COR-L47 (cell line): ENCODE measurements around the gene EDRF1.
"Not testable (repeated sequence)": the region's sequence is repeated elsewhere in the genome, so short reads cannot be mapped to it uniquely, and the experiment has no call there.

Source experiments
- DNase-seq: peaks from one replicate; lab custom pipeline; 2025; lab: John Stamatoyannopoulos, UW

Gene EDRF1, protein sequence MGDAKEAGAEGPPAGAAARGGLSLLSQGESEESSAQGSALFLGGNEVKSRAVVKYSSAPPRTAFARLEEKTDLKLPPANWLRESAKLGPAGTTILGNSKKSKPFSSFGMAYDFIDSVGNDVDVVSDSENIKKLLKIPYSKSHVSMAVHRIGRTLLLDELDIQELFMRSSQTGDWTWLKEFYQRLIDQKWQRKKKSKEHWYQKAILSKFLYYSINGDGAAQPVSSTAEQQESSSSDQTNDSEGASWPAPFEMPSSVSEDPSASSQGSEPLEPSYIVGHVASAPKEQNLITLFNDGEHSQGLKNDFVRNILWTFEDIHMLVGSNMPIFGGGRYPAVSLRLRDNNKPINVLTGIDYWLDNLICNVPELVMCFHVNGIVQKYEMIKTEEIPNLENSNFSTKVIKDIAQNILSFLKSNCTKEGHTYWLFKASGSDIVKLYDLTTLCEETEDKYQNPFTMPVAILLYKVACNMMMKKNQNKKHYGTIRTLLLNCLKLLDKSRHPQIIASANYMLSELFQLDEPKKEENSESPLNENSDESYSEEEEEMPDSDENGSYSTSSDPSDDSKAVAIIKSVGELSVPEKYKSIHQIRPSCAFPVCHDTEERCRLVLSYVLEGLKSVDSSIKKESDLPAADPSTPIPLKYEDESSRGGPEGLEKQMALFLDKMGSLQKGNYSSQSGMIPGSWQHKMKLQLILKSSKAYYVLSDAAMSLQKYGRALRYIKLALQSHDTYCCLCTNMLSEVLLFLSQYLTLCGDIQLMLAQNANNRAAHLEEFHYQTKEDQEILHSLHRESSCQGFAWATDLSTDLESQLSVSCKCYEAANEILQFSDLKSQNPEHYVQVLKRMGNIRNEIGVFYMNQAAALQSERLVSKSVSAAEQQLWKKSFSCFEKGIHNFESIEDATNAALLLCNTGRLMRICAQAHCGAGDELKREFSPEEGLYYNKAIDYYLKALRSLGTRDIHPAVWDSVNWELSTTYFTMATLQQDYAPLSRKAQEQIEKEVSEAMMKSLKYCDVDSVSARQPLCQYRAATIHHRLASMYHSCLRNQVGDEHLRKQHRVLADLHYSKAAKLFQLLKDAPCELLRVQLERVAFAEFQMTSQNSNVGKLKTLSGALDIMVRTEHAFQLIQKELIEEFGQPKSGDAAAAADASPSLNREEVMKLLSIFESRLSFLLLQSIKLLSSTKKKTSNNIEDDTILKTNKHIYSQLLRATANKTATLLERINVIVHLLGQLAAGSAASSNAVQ

DNA sequence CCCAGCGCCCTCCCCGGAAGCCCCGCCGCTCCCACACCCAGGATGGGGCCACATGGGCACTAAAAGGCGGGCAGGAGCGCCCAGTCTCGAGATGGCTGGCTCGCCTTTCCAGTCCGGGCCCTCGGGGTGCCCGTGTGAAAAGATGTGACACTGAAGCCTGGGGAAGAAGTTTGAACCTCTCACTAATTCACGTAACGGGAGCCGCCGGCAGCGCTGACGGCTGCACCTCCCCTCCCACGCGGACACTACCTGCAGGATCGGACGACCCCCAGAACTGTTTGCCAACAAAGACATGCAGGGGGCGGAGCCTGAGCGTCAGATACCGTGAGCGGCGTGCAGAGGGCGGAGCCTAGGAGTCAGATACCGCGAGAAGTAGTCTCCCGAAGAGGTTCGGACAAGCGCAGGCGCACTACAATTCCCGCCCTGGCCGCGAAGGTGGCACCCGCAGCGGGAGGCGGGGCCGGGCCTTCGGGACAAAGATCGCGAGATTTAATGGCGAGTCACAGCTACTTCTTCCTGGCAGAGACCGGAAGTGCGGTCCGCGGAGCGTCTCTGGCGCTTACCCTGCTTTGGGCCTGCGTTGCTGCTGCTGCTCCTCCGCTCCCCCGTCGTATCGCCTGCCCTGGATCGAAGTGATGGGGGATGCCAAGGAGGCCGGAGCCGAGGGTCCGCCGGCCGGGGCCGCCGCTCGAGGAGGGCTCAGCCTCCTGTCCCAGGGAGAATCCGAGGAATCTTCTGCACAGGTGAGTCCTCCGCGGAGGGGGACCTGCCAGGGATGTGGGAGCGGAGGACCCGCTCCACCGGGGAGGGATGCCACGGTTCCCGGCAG, at the start of gene EDRF1:
Gene EDRF1 (plus strand): TSS at position 537 of the 829 bp plus-strand sequence. CDS start 99 bp downstream, at position 636.
- DNase-seq = peak; percentile 91

DNA sequence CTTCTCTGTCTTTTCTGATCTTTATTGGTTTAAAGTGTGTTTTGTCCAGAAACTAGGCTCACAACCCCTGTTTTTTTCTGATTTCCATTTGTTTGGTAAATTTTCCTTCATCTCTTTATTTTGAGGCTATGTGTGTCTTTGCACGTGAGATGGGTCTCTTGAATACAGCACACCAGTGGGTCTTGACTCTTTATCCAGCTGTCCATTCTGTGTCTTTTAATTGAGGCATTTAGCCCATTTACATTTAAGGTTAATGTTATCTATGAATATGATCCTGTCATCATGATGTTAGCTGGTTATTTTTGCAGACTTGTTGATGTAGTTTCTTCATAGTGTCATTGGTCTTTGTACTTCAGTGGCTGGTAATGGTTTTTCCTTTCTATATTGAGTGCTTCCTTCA, 46.6 kb upstream of the EDRF1 start:
- no peak for DNase-seq

DNA sequence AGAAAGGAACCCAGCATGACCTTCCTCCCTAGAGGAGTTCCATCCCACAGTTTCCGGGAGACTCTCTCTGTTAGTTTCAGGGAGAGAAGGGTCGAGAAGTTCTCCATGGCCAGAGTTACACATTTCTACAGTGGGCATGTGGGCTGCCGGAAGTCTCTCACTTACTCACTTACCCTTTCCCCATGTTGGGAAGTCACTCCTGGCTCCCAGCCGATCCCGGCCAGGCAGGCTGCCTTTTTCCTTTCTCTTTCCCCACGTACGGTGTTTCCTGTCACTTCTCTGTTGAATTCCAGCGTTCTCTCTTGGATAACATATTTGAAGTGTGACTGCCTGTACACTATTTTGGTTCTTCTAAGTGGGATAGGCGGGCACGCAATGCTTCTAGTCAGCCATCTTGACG, 40.1 kb upstream of the EDRF1 start:
- DNase-seq = no peak

DNA sequence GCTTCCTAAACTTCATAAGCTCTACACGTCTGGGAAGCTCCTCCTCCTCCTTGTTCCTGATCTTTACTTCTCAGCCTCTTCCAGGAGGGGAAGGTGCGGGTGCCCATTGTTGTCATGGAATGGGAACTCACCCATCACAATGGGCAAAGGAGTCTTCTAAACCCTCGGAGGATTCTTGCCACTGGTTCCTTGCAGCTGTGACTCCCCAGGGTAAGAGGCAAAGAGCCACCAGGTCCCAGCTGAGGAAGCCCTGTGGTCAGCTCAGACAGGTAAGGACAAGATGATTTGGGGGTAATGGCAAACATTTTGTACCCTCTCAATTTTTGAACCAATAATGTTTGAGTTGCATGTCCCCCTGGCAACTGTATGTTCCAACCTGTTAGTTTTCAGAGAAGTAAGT, 36.4 kb upstream of the EDRF1 start, which contains the start of gene TEX36:
Gene TEX36 (minus strand): TSS at position 101 of the 400 bp plus-strand sequence. CDS start 174 bp downstream, outside the sequence.
- no peak for DNase-seq

DNA sequence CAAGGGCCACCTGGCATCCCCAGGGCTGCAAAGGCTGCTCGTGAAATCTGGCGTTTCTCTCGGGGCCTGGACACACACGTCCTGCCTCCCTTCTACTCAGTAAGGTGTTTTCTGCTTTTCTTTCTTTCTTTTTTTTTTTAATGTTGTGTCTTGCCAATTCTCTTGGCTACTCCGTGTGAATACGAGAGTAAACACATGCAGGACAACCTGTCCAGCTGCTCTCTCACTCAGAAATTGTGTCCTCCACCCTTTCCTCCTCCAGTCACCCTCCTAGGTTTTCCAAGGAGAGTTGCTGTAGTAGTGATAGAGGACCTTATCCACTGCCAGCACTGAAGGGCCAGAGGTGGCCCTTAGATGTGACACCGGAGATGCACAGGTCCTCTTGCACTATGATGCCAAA, 35.7 kb upstream of the EDRF1 start:
- no peak for DNase-seq

DNA sequence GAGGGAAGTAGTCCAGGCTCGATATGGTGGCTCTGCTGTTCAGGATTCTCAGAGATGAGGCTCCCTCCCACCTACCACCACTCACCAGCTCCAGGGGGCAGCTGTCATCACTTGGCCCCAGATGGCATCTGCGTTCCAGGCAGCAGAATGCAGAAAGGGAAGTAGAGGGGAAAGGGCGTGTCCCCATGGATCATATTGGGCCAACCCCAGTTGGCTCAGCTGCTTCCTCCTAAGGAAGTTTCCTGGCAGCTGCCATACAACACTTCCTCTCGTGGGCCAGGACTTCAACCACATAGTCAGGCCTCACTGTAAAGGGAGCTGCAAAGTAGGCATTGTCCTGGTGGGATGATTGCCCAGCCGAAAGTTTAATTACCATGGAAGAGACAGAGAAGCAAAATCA, 34.9 kb upstream of the EDRF1 start:
- DNase-seq = no peak

DNA sequence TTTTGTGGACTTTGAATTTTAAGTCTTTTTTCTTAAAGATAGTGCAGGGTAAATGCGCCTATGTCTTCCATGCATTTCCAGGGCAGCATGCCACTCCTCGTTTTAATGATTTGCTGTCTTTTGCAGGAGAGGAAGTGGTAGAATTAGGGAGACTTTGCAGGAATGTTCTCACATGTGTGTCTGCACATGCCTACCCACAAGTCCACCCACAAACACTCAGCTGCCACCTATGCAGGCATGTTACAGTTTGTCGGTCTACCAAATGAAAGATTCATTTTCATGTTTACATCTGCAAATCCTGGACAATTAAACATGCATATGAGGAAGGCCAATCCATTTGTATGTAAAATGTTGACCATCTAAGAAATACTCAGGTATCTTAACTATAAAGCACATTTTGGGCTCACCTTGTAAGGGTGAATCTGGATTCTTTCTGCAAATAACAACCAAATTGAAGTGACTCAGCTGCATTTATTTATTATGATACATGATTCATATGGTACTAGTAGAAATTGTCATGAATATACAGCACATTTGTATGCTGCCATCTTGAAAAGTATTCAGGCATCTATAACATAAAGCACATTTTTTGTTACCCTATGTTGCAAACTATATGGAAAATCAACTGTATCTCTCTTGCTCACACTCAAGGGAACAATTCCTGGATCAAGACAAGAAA, 31.9 kb upstream of the EDRF1 start:
- no peak for DNase-seq

DNA sequence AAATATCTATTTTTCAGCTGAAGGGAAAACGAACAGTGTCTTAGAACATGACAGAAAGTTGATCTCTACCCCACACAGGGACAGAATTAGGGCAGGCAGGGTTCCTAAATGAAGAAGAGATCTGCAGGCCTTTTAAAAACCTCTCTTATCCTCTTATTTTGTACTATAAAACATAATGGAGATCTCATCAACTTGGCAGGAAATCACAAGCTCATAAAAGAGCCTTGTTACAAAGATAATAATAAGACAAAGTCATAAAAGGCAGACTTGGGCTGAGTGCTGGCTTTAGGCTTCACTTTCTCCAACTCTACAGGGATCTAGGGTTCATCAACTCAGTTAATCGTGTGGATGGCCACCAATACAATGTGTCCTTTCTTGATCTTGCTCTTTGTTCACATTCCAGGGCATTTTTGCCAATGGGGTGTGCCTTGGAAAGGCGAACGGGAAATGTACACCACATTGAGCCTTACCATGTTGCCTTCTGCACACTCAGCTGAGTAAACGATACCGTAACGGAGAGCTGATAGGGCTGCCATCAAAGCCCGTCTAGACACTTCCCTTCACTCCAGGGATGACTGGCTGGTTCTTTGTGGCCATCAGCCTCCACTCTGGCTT, 29.4 kb upstream of the EDRF1 start:
- DNase-seq = no peak

DNA sequence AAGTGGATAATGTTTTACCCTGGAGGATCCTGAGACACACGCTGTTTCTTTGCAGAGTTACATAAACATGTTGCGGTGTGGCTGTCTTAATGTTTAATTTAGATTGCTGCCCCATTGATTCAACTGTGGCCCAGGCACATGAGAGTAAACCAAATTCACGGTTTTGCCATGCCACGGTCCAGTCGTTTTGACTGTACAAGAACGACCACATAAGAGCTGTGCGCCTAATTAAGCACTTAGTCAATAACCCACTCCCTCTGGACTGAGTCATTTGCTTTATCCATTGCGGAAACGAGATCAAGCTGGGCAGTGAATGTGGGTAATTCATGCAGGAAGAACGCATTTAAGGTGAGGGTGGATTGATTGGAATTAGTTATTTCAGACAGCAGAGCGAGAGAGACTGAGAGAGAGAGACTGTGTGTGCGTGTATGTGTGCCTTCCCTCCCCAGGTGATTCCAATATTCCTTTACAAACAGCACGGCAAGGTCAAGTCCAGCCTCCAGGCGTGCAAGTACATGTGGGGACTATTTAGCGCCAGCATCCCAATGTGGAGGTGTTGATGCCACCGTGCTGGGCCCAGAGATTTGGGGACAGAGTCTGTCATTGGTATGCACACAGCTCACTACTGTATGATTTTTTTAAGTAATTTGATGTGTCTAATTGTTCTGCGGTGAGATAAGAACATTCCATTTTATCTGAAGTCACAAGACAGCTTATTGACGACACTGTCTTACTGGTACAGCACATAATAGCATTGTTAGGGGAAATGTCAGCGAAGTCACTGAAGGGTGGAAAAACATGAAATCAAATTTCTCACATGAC, 28.1 kb upstream of the EDRF1 start:
- no peak for DNase-seq

DNA sequence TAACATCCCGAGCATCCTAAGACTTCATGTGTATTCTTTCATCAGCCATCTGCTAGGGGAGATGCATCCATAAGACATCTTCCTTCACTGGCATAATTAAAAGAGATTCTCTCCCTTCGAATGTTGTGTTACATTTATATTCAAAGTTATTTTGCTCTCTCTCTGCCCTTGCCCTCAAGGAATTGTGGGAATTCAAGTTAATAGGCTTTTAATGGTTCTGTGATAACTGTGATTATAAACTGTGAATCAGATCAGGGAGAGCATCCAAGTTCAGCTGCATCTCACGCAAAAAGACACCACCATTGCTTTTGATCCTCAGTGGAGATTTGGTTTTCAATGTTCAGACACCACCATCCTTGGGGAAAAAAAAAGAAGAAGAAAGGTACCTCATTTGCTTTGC, 27.3 kb upstream of the EDRF1 start:
- DNase-seq = no peak

DNA sequence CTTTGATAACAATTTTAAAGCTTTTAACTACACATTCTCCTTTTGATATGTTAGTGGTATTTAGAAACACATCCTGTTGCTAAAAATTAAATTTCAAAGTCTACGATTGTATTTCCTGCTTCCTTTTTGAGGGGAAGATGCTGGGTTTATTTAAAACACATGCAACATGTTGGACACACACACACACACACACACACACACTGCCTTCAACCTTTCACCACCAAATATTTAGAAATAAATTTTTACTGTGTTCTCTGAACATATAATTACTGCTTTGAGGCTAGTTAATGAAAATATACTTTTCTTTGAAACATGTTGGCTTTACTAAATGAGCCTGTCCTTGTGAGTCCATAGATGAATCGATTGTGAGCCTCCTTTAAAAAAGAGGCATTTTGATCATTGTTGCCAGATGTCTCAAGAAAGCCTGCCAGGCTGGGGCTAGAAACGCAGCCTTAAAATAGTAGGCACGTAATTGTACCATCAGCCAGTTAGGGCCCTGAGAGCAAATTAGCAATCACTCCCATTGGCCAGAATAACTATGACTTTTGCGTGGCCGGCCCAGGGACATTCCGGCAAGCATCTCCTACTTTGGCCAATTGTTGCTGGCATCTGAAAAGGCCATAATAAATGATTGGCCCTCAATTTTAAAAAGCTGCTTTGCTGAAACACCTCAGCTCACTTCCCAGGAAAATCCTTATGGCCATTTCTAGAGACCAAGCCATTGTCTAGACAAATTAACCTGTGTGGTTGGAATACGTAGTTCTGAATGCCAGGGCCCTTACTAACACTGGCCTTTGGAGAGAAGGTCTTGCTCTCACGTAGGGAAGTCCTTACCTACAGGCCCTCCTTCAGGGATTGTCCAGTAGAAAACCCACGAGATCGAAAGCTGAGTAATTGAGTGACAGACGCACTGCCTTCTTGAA, 26.6 kb upstream of the EDRF1 start:
- no peak for DNase-seq

DNA sequence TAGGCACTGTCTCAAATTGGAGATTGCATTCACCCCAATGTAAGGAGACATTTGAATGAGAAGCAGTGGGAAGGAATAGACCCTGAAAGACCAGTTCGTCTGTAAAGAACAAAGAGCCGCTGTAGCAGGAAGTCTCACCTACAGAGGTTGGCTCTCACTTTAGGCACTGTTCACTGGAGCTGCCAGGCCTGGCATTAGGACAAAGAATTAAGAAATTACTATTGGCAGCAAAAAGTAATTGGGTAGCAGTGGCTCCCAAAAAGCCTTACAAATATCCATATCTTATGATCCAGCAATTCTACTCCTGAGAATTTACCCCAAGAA, 26.0 kb upstream of the EDRF1 start:
- no peak for DNase-seq

DNA sequence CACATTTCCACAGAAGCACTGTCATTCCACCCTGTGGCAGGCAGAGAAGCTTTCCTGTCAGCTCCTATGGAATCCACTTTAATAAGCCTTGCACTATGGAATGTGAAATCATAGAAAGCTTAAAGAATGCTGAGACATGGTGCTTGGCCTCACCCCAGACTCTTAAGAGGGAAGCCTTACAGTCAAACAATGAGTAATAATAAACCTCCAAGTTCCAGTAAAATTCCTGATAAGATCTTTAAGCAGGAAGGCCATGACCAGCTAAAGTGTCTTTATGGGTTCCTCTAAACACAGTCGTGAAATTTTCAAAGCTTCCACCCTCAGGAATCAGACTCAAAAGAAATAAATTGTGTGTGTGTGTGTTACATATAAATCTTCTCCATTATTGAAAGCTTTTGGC, 24.6 kb upstream of the EDRF1 start:
- DNase-seq = no peak

DNA sequence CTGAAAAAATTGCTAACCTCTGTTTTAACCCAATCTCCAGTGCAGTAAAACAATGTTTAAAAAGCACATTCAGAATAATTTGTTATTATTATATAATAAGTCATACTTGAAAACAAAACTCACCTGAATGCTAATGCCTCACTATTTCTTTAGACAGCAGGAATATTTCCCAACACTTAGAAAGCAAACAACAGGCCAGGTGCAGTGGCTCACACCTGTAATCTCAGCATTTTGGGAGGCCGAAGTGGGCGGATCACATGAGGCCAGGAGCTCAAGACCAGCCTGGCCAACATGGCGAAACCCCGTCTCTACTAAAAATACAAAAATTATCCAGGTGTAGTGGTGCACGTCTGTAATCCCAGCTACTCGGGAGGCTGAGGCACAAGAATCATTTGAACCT, 22.6 kb upstream of the EDRF1 start:
- not testable (repeated sequence) for DNase-seq

DNA sequence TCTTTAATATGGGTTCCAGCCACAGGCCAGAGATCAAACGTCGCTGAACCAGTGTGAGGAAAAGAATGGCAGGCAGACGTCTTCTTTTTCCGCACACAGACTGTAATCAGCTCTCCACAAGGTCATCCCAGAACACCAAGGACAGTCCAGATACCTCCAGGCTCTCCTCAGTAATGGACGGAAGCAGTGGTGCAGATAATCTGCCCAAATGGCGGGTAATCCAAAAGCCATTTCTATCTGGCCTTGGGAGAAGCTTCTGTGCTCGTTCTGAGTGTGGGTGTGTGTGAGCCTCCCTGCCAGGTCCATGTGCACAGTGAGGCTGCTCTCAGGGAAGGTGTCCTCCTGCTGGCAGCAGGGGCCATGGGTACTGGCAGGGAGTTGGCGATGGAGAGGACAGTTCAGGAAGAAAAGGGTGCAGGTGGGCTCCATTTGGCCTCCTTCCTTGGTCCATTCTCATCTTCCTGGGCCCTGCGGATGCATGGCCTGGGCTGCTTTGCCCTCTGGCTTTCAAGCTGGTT, 21.0 kb upstream of the EDRF1 start:
- no peak for DNase-seq

DNA sequence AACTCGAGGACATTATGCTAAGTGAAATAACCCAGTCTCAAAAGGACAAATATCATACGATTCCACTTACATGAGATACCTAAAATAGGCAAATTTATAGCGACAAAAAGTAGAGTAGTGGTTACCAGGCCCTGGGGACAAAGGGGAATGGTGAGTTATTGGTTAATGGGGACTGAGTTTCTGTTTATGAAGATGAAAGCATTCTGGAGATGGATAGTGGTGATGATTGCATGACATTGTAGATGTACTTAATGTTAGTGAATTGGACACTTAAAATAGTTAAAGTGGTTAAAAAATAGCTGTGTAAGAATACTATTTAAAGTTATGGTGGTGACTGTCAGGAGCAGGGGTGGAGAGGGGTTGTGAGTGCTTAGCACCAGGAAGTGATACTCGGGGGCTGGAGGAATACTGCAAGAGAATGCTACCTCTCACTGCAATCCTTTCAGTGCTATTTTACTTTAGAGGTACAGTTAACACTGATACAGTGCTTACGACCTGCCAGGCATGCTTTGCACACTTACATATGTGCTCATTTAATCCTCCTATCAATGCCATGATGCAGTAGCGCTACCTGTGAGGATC, 19.9 kb upstream of the EDRF1 start:
- no peak for DNase-seq

DNA sequence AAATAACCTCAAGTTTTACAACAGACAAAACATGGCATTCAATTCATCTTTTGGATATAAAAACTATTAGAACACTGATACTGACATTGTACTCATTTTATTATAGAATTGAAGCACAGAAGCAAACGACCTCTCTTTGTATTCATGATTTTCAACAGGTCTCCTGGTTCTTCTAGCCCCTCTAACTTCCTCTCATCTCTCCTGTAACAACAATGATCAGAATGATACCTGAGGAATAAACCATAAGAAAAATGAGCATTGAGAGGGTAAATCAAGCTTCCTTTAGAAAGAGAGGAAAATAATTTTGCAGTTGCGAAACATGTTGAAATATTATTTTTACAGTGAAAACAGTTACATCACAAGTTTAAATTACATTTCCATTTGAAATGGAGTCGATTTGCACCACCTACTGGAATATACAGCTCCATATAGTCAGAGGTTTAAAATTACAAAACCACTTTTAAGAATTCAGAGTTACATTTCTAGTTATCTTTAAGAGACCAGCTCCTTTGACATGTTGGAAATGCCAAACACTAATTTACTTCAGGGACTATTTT, 19.1 kb upstream of the EDRF1 start:
- DNase-seq = no peak
